Nephron (organoid): ENCODE results near the gene ANO3.

Experiments
- H3K27ac Mint-ChIP-seq, 3 experiments: 2 replicates each; pipeline ENCODE4 v1.8.0; 2020; ENCODE audit warnings: mixed read lengths in 3 of 3, mild to moderate bottlenecking in 2 of 3, moderate library complexity in 1 of 3
- H3K27me3 Mint-ChIP-seq: 2 replicates; pipeline ENCODE4 v1.8.0; 2021; ENCODE audit warnings: low read depth, mild to moderate bottlenecking, moderate library complexity, mixed read lengths
- H3K36me3 Mint-ChIP-seq: 2 replicates; pipeline ENCODE4 v1.8.0; 2020; ENCODE audit warnings: low read depth, mixed read lengths
- H3K4me1 Mint-ChIP-seq: 2 replicates; pipeline ENCODE4 v1.8.0; 2020; ENCODE audit warnings: mixed read lengths
- H3K4me3 Mint-ChIP-seq, 3 experiments: 2 replicates each; pipeline ENCODE4 v1.8.0; 2020; ENCODE audit warnings: mild to moderate bottlenecking in 3 of 3, mixed read lengths in 3 of 3, moderate library complexity in 2 of 3
- H3K9me3 Mint-ChIP-seq: 2 replicates; pipeline ENCODE4 v1.8.0; 2020; ENCODE audit warnings: mixed read lengths
- CTCF ChIP-seq, 3 experiments: fragments of 200-600 bp; sonication (generic); IDR thresholded peaks; one replicate each; pipeline ENCODE4 v1.5.0; 2021; ENCODE audit warnings: antibody characterized with exemption in 3 of 3; ENCODE audit not compliant: unreplicated experiment in 3 of 3

Gene ANO3

GRCh38 chr11:26703411-26704191, 371.7 kb downstream of the ANO3 start:
- peak overlapping the region; percentile 35 to 66 (median 50) for H3K27ac Mint-ChIP-seq
- no peaks in the 10 kb centered on the region for H3K36me3 Mint-ChIP-seq
- H3K27me3 Mint-ChIP-seq, result no peaks in the 10 kb centered on the region
- TF ChIP-seq CTCF (IDR thresholded peaks at IDR 0.05; ENCODE audit: unreplicated experiment in 3 of 3), result no peak
- no peaks in the 10 kb centered on the region for H3K9me3 Mint-ChIP-seq
- no peak overlapping the region for H3K4me3 Mint-ChIP-seq
- H3K4me1 Mint-ChIP-seq, result peaks cover 30% of the 10 kb centered on the region

- Mint-ChIP-seq H3K4me3 (no peak overlapping the region), H3K27me3 (no peaks in the 10 kb centered on the region), H3K9me3 (no peaks in the 10 kb centered on the region), H3K27ac (peak overlapping the region in 2 of 3 experiments; percentile 35 to 66), H3K4me1 (peaks cover 30% of the 10 kb centered on the region), H3K36me3 (no peaks in the 10 kb centered on the region)
- no peak for TF ChIP-seq CTCF (IDR thresholded peaks at IDR 0.05; ENCODE audit: unreplicated experiment in 3 of 3)
These were observed 372.3 kb downstream of the ANO3 start for GRCh38 chr11:26704249-26704648.

GRCh38 chr11:26706181-26706580, 374.3 kb downstream of the ANO3 start:
- no peak for TF ChIP-seq CTCF (IDR thresholded peaks at IDR 0.05; ENCODE audit: unreplicated experiment in 3 of 3)
- Mint-ChIP-seq H3K36me3 (no peaks in the 10 kb centered on the region), H3K4me3 (no peak overlapping the region), H3K27ac (no peak overlapping the region), H3K27me3 (no peaks in the 10 kb centered on the region), H3K4me1 (peaks cover 23% of the 10 kb centered on the region), H3K9me3 (no peaks in the 10 kb centered on the region)

- no peak overlapping the region for H3K27ac Mint-ChIP-seq
- no peak for TF ChIP-seq CTCF (IDR thresholded peaks at IDR 0.05; ENCODE audit: unreplicated experiment in 3 of 3)
- peaks cover 5% of the 10 kb centered on the region for H3K4me1 Mint-ChIP-seq
- no peaks in the 10 kb centered on the region for H3K27me3 Mint-ChIP-seq
- no peak overlapping the region for H3K4me3 Mint-ChIP-seq
- H3K36me3 Mint-ChIP-seq, result no peaks in the 10 kb centered on the region
- H3K9me3 Mint-ChIP-seq, result no peaks in the 10 kb centered on the region
These were observed 377.0 kb downstream of the ANO3 start for GRCh38 chr11:26708736-26709456.

GRCh38 chr11:26710489-26710888, 378.6 kb downstream of the ANO3 start:
- no peaks in the 10 kb centered on the region for H3K9me3 Mint-ChIP-seq
- H3K4me3 Mint-ChIP-seq, result no peak overlapping the region
- TF ChIP-seq CTCF (IDR thresholded peaks at IDR 0.05; ENCODE audit: unreplicated experiment in 3 of 3), result no peak
- H3K4me1 Mint-ChIP-seq, result no peaks in the 10 kb centered on the region
- H3K27me3 Mint-ChIP-seq, result no peaks in the 10 kb centered on the region
- H3K36me3 Mint-ChIP-seq, result no peaks in the 10 kb centered on the region
- H3K27ac Mint-ChIP-seq, result no peak overlapping the region
